ENCODE results near the gene ANKRD10. TPM values are rescaled to one million over a fixed set of nuclear protein-coding genes. Genes with fewer than 3 reads are reported as not detected.

Gene ANKRD10
- total RNA-seq, 4 donors from 2014 or later = 87.8 to 182 (median 145) TPM

- no peak for TF ChIP-seq CTCF (IDR thresholded peaks at IDR 0.05)
- DNase-seq (ENCODE audit: low spot score) = no peak
- ATAC-seq (ENCODE audit: low FRiP score) = no peak
Measured at GRCh38 chr13:110882972-110883371, 31.9 kb downstream of the ANKRD10 start.

- no peak for TF ChIP-seq CTCF (IDR thresholded peaks at IDR 0.05)
- DNase-seq (ENCODE audit: low spot score) (no peak), ATAC-seq (ENCODE audit: low FRiP score) (no peak)
Measured at GRCh38 chr13:110881839-110882627, 32.8 kb downstream of the ANKRD10 start.

GRCh38 chr13:110880627-110881026 is 34.2 kb downstream of the ANKRD10 start:
- DNase-seq (ENCODE audit: low spot score) (no peak), ATAC-seq (ENCODE audit: low FRiP score) (no peak)
- TF ChIP-seq CTCF (IDR thresholded peaks at IDR 0.05) = no peak

- no peak for ATAC-seq (ENCODE audit: low FRiP score)
- no peak for DNase-seq (ENCODE audit: low spot score)
- TF ChIP-seq CTCF (IDR thresholded peaks at IDR 0.05) = no peak
Measured at GRCh38 chr13:110879482-110879881, 35.4 kb downstream of the ANKRD10 start.

- ATAC-seq (ENCODE audit: low FRiP score) = no peak
- no peak for DNase-seq (ENCODE audit: low spot score)
- TF ChIP-seq CTCF (IDR thresholded peaks at IDR 0.05) = no peak
Measured at GRCh38 chr13:110877737-110878258, 37.1 kb downstream of the ANKRD10 start.

- no peak for DNase-seq (ENCODE audit: low spot score)
- no peak for TF ChIP-seq CTCF (IDR thresholded peaks at IDR 0.05)
- no peak for ATAC-seq (ENCODE audit: low FRiP score)
Measured at GRCh38 chr13:110876609-110877008, 38.3 kb downstream of the ANKRD10 start.

- no peak for TF ChIP-seq CTCF (IDR thresholded peaks at IDR 0.05)
- ATAC-seq (ENCODE audit: low FRiP score) = no peak
Measured at GRCh38 chr13:110875241-110875640, 39.6 kb downstream of the ANKRD10 start.

More at GRCh38 chr13:110875241-110875640, 39.6 kb downstream of the ANKRD10 start:
- DNase-seq (ENCODE audit: low spot score) = no peak
